Aorta (tissue), 5 donors: ENCODE results near the gene SF3B2. TPM values are rescaled to one million over a fixed set of nuclear protein-coding genes. Genes with fewer than 3 reads are reported as not detected.
"Not testable (repeated sequence)": the region's sequence is repeated elsewhere in the genome, so short reads cannot be mapped to it uniquely, and the experiment has no call there.

Experiments used
- ATAC-seq: fragments of 200-7000 bp; cut with Tn5 transposase; one replicate; pipeline ENCODE4 v1.9.1; 2022; ENCODE audit warnings: moderate library complexity; ENCODE audit not compliant: low FRiP score
- DNase-seq, 2 donors: peaks; one replicate each; pipeline ENCODE4 v3.0.0-alpha.2; 2020
- H3K27ac ChIP-seq, 2 donors: one replicate each; pipeline ENCODE4 v1.5.1; 2013; ENCODE audit warnings: low read length in 2 of 2, mild to moderate bottlenecking in 2 of 2, moderate library complexity in 2 of 2, control low read depth in 1 of 2, inconsistent platforms in 1 of 2, low read depth in 1 of 2
- H3K27me3 ChIP-seq, 2 donors: one replicate each; pipeline ENCODE4 v1.6.1; 2013; ENCODE audit warnings: control low read depth in 1 of 2, low read length in 1 of 2, mild to moderate bottlenecking in 1 of 2, moderate library complexity in 1 of 2; ENCODE audit not compliant: insufficient read depth in 2 of 2, control insufficient read depth in 1 of 2
- H3K36me3 ChIP-seq, 2 donors: one replicate each; pipeline ENCODE4 v1.6.1; 2013; ENCODE audit warnings: control low read depth in 1 of 2, low read length in 1 of 2, mild to moderate bottlenecking in 1 of 2; ENCODE audit not compliant: insufficient read depth in 2 of 2, control insufficient read depth in 1 of 2
- H3K4me1 ChIP-seq, 2 donors: one replicate each; pipeline ENCODE4 v1.6.1; 2013; ENCODE audit warnings: low read length in 2 of 2, control low read depth in 1 of 2, mild to moderate bottlenecking in 1 of 2, moderate library complexity in 1 of 2; ENCODE audit not compliant: insufficient read depth in 2 of 2, control insufficient read depth in 1 of 2
- H3K4me3 ChIP-seq, 2 donors: one replicate each; pipeline ENCODE4 v1.5.1; 2013; ENCODE audit warnings: low read length in 2 of 2, control low read depth in 1 of 2, mild to moderate bottlenecking in 1 of 2
- H3K9me3 ChIP-seq: one replicate; pipeline ENCODE4 v1.6.1; 2013; ENCODE audit warnings: mild to moderate bottlenecking, low read length; ENCODE audit not compliant: control insufficient read depth
- WGBS, 2 donors: extraction: QIAGEN DNeasy Blood & Tissue Kit; methylation state at CpG; one replicate each; pipeline ENCODE4 v1.1.7; 2013; 5-methylcytosine and 5-hydroxymethylcytosine counted together
- intact Hi-C, 2 donors: fragments of 100-400 bp; cut with DNase I; formaldehyde crosslinking; loops; one replicate each; pipeline versions ENCODE4 v1.14.2 to v1.15.0; 2022
- polyA plus RNA-seq, 2 donors: library from polyadenylated mRNA; stranded (reverse); fragments of 200-250 nt; gene quantifications; one replicate each; pipeline ENCODE4 v1.2.3, GENCODE V29; 2013
- total RNA-seq, 2 donors: library from RNA; stranded (reverse); fragmentation: NEBNext Ultra II Directional; extraction: Animal tissue kit (Norgen Biotek cat#: 25700); gene quantifications; one replicate each; pipeline ENCODE4 v1.2.1, GENCODE V29; 2021
- donor health status: healthy with polysubstance abuse.
- donor health status: Bipolar disorder and iron deficiency.
- donor health status: DM: no; HTN: no; CAD: no.
- donor health status: DM: no; HTN: no; CAD: no.
- donor health status: DM: yes; HTN: yes; CAD: no.

Gene SF3B2
- total and polyA plus RNA-seq, 4 donors = 59.0 to 146 (median 134) TPM

DNA sequence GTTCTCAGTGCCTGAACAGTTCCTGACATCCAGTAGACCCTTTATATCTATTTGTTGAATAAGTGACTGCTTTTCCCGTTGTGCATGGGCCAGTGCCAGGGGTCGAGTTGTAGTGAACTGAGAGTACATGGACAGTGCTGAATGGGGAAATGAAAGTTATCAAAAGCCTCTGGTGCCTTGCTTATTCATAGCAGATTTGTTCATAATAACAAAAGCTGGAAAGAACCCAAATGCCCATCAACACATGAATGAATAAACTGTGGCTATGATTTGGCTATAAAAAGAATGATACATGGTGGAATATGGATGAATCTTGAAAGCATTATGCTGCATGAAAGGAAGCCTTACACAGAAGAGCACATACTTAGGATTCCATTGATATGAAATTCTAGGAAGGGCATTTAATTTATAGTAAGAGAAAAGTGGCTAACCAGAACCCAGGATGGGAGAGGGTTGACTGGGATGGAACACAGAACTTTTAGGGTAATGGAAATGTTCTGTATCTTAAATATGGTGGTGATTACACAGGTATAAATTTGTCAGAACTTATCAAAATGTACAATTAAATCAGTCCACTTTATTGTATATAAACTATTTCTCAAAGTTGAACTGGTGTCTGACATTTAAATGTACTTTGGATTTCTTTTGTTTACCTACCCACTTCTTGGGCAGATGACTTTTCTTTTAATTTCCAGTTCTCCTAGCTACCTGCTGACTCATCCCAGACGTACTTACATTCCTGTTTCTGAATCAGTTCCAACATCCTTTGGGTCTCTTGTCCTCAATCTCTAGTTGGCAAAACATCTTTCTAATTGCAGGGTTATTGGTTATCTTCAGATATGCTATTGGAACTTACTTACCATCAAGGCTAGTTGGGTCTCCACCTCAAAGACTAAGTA is 60.7 kb downstream of the SF3B2 start:
- no peak overlapping the region for H3K27ac ChIP-seq
- intact Hi-C loops = no loop called here
- ATAC-seq = no peak

DNA sequence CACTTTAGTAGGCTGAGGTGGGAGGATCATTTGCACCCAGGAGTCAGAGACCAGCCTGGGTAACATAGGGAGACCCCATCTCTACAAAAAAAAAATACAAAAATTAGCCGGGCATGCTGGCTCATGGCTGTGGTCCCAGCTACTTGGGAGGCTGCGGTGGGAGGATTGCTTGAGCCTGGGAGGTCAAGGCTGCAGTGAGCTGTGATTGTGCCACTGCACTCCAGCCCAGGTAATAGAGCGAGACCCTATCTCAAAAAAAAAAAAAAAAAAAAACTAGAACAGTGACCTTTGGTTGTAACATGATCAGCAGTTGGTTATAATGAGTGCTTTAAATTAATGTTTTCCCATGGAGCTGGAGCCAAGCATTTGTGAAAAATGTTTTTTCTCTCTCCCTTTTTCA is 62.8 kb downstream of the SF3B2 start:
- intact Hi-C loops, DNase-seq, H3K4me3 ChIP-seq, H3K9me3 ChIP-seq, H3K27me3 ChIP-seq, ATAC-seq, H3K36me3 ChIP-seq, H3K4me1 ChIP-seq, H3K27ac ChIP-seq: not testable (repeated sequence)
- 74% methylated on average over 3 of the region's 3 CpGs for WGBS, 2 donors

More for the DNA sequence above, 60.7 kb downstream of the SF3B2 start:
- H3K36me3 ChIP-seq = no peaks in the 10 kb centered on the region
- peak in 1 of 2 donors; percentile 60 for DNase-seq
- no peaks in the 10 kb centered on the region for H3K9me3 ChIP-seq
- peaks cover 2 to 8% of the 10 kb centered on the region in 2 donors for H3K4me1 ChIP-seq
- no peaks in the 10 kb centered on the region for H3K27me3 ChIP-seq
- 6 to 7% methylated on average over 3 of the region's 3 CpGs for WGBS, 2 donors
- H3K4me3 ChIP-seq = no peak overlapping the region

DNA sequence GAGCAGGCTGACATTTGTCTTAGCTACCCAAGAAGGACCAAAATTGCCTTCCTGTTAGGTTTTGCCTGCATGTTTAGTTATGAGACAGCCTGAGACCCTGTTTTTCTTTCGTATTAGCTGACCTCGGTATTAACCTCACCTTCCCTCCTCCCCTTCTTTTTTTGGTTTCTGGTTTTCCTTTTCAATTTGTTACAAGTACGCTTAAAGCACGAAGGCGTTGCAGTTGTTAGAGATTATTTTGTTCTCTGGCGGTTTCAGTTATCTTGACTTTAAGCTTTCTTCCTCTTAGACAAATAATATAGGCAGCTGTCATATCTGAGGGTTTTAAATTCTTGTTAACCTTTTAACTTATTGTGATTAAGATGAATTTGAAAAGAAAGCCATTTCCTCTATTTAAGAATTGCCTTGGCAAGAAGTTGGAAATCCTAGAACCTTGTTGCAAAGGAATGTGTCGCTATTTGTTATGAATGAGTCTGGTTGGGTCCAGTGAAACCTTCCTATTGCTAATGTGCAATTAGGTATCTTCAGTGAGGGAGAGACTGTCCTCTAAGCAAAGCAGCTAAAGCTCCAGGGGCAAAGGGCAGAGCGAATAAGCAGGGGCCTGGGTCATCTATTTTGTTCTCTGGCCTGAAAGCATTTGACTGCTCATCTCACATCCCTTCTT is 63.6 kb downstream of the SF3B2 start:
- WGBS, 2 donors = 36 to 46% methylated on average over 8 of the region's 8 CpGs
- DNase-seq (no peak), ATAC-seq (no peak)
- no peaks in the 10 kb centered on the region for H3K36me3 ChIP-seq
- intact Hi-C loops = no loop called here
- no peaks in the 10 kb centered on the region for H3K27me3 ChIP-seq
- no peaks in the 10 kb centered on the region for H3K9me3 ChIP-seq
- H3K4me1 ChIP-seq = peaks cover 2 to 8% of the 10 kb centered on the region in 2 donors
- no peak overlapping the region for H3K4me3 ChIP-seq
- H3K27ac ChIP-seq = no peak overlapping the region

DNA sequence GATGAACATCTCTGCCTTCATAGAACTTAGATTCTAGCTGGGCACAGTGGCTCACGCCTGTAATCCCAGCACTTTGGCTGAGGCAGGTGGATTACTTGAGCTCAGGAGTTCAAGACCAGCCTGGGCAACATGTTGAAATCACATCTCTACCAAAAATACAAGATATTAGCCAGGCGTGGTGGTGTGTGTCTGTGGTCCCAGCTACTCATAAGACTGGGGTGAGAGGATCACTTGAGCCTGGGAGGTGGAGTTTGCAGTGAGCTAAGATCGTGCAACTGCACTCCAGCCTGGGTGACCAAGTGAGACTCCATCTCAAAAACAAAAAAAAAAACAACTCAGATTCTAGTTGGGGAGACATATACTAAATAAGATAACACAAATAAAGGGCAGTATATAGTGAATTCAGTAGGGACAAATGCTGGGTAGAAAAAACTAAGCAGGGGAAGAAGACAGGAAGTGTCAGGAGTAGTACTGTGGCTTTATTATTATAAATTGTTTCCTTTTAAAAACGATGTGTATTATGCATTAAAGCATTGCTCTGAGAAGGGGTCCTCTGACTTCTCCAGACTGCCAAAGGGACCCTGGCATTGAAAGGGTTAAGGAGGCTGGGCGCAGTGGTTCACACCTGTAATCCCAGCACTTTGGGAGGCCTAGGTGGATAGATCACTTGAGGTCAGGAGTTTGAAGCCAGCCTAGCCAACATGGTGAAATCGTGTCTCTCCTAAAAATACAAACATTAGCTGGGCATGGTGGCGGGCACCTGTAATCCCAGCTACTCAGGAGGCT is 64.6 kb downstream of the SF3B2 start:
- peaks cover 2 to 8% of the 10 kb centered on the region in 2 donors for H3K4me1 ChIP-seq
- 72 to 82% methylated on average over 7 of the region's 7 CpGs for WGBS, 2 donors
- DNase-seq (no peak), ATAC-seq (no peak)
- intact Hi-C loops = no loop called here
- no peaks in the 10 kb centered on the region for H3K27me3 ChIP-seq
- H3K27ac ChIP-seq = no peak overlapping the region
- no peak overlapping the region for H3K4me3 ChIP-seq
- no peaks in the 10 kb centered on the region for H3K9me3 ChIP-seq
- no peaks in the 10 kb centered on the region for H3K36me3 ChIP-seq

DNA sequence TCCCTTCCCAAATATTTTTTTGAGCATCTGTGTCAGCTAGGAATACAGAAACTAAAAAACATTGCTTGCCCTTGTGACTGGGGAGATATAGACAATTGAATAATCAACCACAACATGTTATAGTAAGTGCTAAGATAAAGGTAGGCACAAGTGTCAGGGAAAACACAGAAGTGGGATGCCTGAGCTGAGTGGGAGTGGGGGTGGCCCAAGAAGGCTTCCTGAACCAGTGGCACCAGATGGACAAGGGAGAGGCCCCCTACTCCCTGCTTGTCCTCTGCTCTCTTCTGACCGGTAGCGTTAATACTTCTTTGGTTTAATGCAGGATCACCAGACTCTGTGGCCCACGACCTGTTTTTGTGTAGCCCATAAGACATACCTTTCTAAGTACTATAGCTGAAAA is 66.7 kb downstream of the SF3B2 start:
- no peaks in the 10 kb centered on the region for H3K9me3 ChIP-seq
- intact Hi-C loops = no loop called here
- no peaks in the 10 kb centered on the region for H3K27me3 ChIP-seq
- no peak overlapping the region for H3K27ac ChIP-seq
- no peak overlapping the region for H3K4me3 ChIP-seq
- 62 to 66% methylated on average over 3 of the region's 3 CpGs for WGBS, 2 donors
- H3K36me3 ChIP-seq = no peaks in the 10 kb centered on the region
- ATAC-seq (no peak), DNase-seq (no peak)
- H3K4me1 ChIP-seq = peaks cover 0 to 6% of the 10 kb centered on the region in 2 donors

Other genes starting within 250 kb of the SF3B2 start
- 1 to 10 TPM in 1 of 2 donors, under 1 TPM in 1; 0.39 to 2.4 TPM for gene SNX32, start 218.4 kb upstream of the SF3B2 start, total RNA-seq
- gene SNX32, start 218.4 kb upstream of the SF3B2 start, polyA plus RNA-seq = 1 to 10 TPM in 1 of 2 donors, not detected in 1; 1.2 TPM
- gene CFL1, start 194.2 kb upstream of the SF3B2 start, total RNA-seq = 100 to 1,000 TPM; 563 to 812 TPM
- gene CFL1, start 194.2 kb upstream of the SF3B2 start, polyA plus RNA-seq = 100 to 1,000 TPM; 571 to 688 TPM
- gene MUS81, start 191.9 kb upstream of the SF3B2 start, total RNA-seq = 10 to 100 TPM; 60.7 to 63.1 TPM
- gene MUS81, start 191.9 kb upstream of the SF3B2 start, polyA plus RNA-seq = 100 to 1,000 TPM in 1 of 2 donors, 10 to 100 TPM in 1; 40.7 to 102 TPM
- 100 to 1,000 TPM; 139 to 185 TPM for gene EFEMP2, start 179.6 kb upstream of the SF3B2 start, total RNA-seq
- 100 to 1,000 TPM; 136 to 224 TPM for gene EFEMP2, start 179.6 kb upstream of the SF3B2 start, polyA plus RNA-seq
- gene CTSW, start 172.5 kb upstream of the SF3B2 start, total RNA-seq = 1 to 10 TPM; 1.8 to 3.9 TPM
- gene CTSW, start 172.5 kb upstream of the SF3B2 start, polyA plus RNA-seq = 1 to 10 TPM; 1.8 to 2.9 TPM
- 10 to 100 TPM; 40.2 to 47.7 TPM for gene FIBP, start 163.9 kb upstream of the SF3B2 start, total RNA-seq
- gene FIBP, start 163.9 kb upstream of the SF3B2 start, polyA plus RNA-seq = 10 to 100 TPM; 57.2 to 73.1 TPM
- gene CCDC85B, start 161.7 kb upstream of the SF3B2 start, total RNA-seq = 10 to 100 TPM; 30.1 to 46.9 TPM
- 10 to 100 TPM; 23.9 to 72.8 TPM for gene CCDC85B, start 161.7 kb upstream of the SF3B2 start, polyA plus RNA-seq
- gene FOSL1, start 152.0 kb upstream of the SF3B2 start, total RNA-seq = 10 to 100 TPM in 1 of 2 donors, 1 to 10 TPM in 1; 7.2 to 31.9 TPM
- 1 to 10 TPM; 1.6 to 6.4 TPM for gene FOSL1, start 152.0 kb upstream of the SF3B2 start, polyA plus RNA-seq
- 10 to 100 TPM; 45.6 to 47.3 TPM for gene C11orf68, start 133.3 kb upstream of the SF3B2 start, total RNA-seq
- 10 to 100 TPM; 34.9 to 55.3 TPM for gene C11orf68, start 133.3 kb upstream of the SF3B2 start, polyA plus RNA-seq
- 10 to 100 TPM; 65.9 to 86.4 TPM for gene DRAP1, start 132.9 kb upstream of the SF3B2 start, total RNA-seq
- 100 to 1,000 TPM in 1 of 2 donors, 10 to 100 TPM in 1; 88.8 to 122 TPM for gene DRAP1, start 132.9 kb upstream of the SF3B2 start, polyA plus RNA-seq
- gene TSGA10IP, start 106.9 kb upstream of the SF3B2 start, total RNA-seq = not detected
- gene TSGA10IP, start 106.9 kb upstream of the SF3B2 start, polyA plus RNA-seq = not detected
- 10 to 100 TPM; 50.9 to 52.3 TPM for gene SART1, start 90.6 kb upstream of the SF3B2 start, total RNA-seq
- gene SART1, start 90.6 kb upstream of the SF3B2 start, polyA plus RNA-seq = 100 to 1,000 TPM in 1 of 2 donors, 10 to 100 TPM in 1; 27.9 to 129 TPM
- gene EIF1AD, start 50.2 kb upstream of the SF3B2 start, total RNA-seq = 10 to 100 TPM; 28.7 to 35.0 TPM
- gene EIF1AD, start 50.2 kb upstream of the SF3B2 start, polyA plus RNA-seq = 10 to 100 TPM in 1 of 2 donors, 1 to 10 TPM in 1; 8.4 to 16.2 TPM
- 100 to 1,000 TPM; 136 to 145 TPM for gene BANF1, start 49.9 kb upstream of the SF3B2 start, total RNA-seq
- gene BANF1, start 49.9 kb upstream of the SF3B2 start, polyA plus RNA-seq = 100 to 1,000 TPM; 156 to 187 TPM
- gene CST6, start 40.4 kb upstream of the SF3B2 start, total RNA-seq = 10 to 100 TPM in 1 of 2 donors, 1 to 10 TPM in 1; 6.6 to 14.0 TPM
- 10 to 100 TPM; 19.0 to 28.0 TPM for gene CST6, start 40.4 kb upstream of the SF3B2 start, polyA plus RNA-seq
- gene CATSPER1, start 25.9 kb upstream of the SF3B2 start, total RNA-seq = 1 to 10 TPM; 1.0 to 1.2 TPM
- under 1 TPM in 1 of 2 donors, not detected in 1; 0.10 TPM for gene CATSPER1, start 25.9 kb upstream of the SF3B2 start, polyA plus RNA-seq
- gene GAL3ST3, start 3.2 kb upstream of the SF3B2 start, total RNA-seq = not detected
- gene GAL3ST3, start 3.2 kb upstream of the SF3B2 start, polyA plus RNA-seq = not detected
- gene PACS1, start 17.9 kb downstream of the SF3B2 start, total RNA-seq = 100 to 1,000 TPM in 1 of 2 donors, 10 to 100 TPM in 1; 85.7 to 119 TPM
- 10 to 100 TPM; 16.2 to 32.5 TPM for gene PACS1, start 17.9 kb downstream of the SF3B2 start, polyA plus RNA-seq
- 10 to 100 TPM; 32.4 to 34.3 TPM for gene KLC2, start 205.3 kb downstream of the SF3B2 start, total RNA-seq
- gene KLC2, start 205.3 kb downstream of the SF3B2 start, polyA plus RNA-seq = 10 to 100 TPM; 14.8 to 27.0 TPM
- gene RAB1B, start 216.3 kb downstream of the SF3B2 start, total RNA-seq = 100 to 1,000 TPM; 102 to 111 TPM
- 100 to 1,000 TPM; 125 to 130 TPM for gene RAB1B, start 216.3 kb downstream of the SF3B2 start, polyA plus RNA-seq
- gene CNIH2, start 225.8 kb downstream of the SF3B2 start, total RNA-seq = 1 to 10 TPM in 1 of 2 donors, under 1 TPM in 1; 0.75 to 1.1 TPM
- gene CNIH2, start 225.8 kb downstream of the SF3B2 start, polyA plus RNA-seq = under 1 TPM in 1 of 2 donors, not detected in 1; 0.18 TPM
- gene YIF1A, start 236.8 kb downstream of the SF3B2 start, total RNA-seq = 10 to 100 TPM; 73.2 to 75.5 TPM
- gene YIF1A, start 236.8 kb downstream of the SF3B2 start, polyA plus RNA-seq = 100 to 1,000 TPM in 1 of 2 donors, 10 to 100 TPM in 1; 76.0 to 109 TPM
- gene TMEM151A, start 239.5 kb downstream of the SF3B2 start, total RNA-seq = under 1 TPM in 1 of 2 donors, not detected in 1; 0.13 TPM
- not detected for gene TMEM151A, start 239.5 kb downstream of the SF3B2 start, polyA plus RNA-seq